Heart right ventricle (tissue), 16 donors: ENCODE measurements around the gene LARGE1. TPM values are rescaled to one million over a fixed set of nuclear protein-coding genes. Genes with fewer than 3 reads are reported as not detected.

Experiments
- ATAC-seq, 8 donors: fragments of 200-7000 bp; cut with Tn5 transposase; one replicate each; pipeline ENCODE4 v1.9.1; 2020; ENCODE audit warnings: mild to moderate bottlenecking in 8 of 8, moderate library complexity in 8 of 8, moderate number of reproducible peaks in 1 of 8
- DNase-seq, 2 donors: peaks; one replicate each; pipeline ENCODE4 v3.0.0-alpha.2; 2020
- H3K27ac ChIP-seq, 10 donors: fragments of 200-600 bp; sonication (generic) in 2 of 10; one replicate each; pipeline versions ENCODE4 v1.5.0 to v1.8.0; 2020 to 2022; ENCODE audit warnings: mild to moderate bottlenecking in 3 of 10
- H3K27me3 ChIP-seq, 7 donors: fragments of 200-600 bp; one replicate each; pipeline ENCODE4 v1.8.0; 2021 to 2022; ENCODE audit warnings: mild to moderate bottlenecking in 2 of 7
- H3K36me3 ChIP-seq, 9 donors: fragments of 200-600 bp; sonication (generic) in 1 of 9; one replicate each; pipeline versions ENCODE4 v1.5.0 to v1.8.0; 2020 to 2022; ENCODE audit warnings: mild to moderate bottlenecking in 2 of 9
- H3K4me1 ChIP-seq, 9 donors: fragments of 200-600 bp; sonication (generic) in 1 of 9; one replicate each; pipeline versions ENCODE4 v1.5.0 to v1.8.0; 2020 to 2022; ENCODE audit warnings: mild to moderate bottlenecking in 4 of 9
- H3K4me3 ChIP-seq, 10 donors: fragments of 200-600 bp; sonication (generic) in 2 of 10; one replicate each; pipeline versions ENCODE4 v1.5.0 to v1.8.0; 2020 to 2022; ENCODE audit warnings: mild to moderate bottlenecking in 7 of 10, moderate library complexity in 2 of 10
- H3K9me3 ChIP-seq, 11 donors: fragments of 200-600 bp in 10 of 11; sonication (generic) in 2 of 11; one replicate each; pipeline versions ENCODE4 v1.5.0 to v1.8.0; 2013 to 2022; ENCODE audit warnings: mild to moderate bottlenecking in 2 of 11, control low read depth in 1 of 11, moderate library complexity in 1 of 11
- CTCF ChIP-seq, 9 donors: fragments of 200-600 bp; sonication (generic) in 2 of 9; IDR thresholded peaks; one replicate each; pipeline versions ENCODE4 v1.5.0 to v1.8.0; 2021 to 2022; ENCODE audit warnings: antibody characterized with exemption in 9 of 9, mild to moderate bottlenecking in 5 of 9, moderate library complexity in 1 of 9
- WGBS, 2 donors: extraction: QIAGEN DNeasy Blood & Tissue Kit; methylation state at CpG; one replicate each; pipeline ENCODE4 v1.1.7; 2013; ENCODE audit warnings: inconsistent platforms in 1 of 2; 5-methylcytosine and 5-hydroxymethylcytosine counted together
- intact Hi-C, 10 donors: fragments of 100-400 bp; cut with DNase I; formaldehyde crosslinking; loops; one replicate each; pipeline versions ENCODE4 v1.11.1 to v1.14.2; 2022
- polyA plus RNA-seq, 2 donors: library from polyadenylated mRNA; stranded (reverse); fragments of 200-250 nt; gene quantifications; one replicate each; pipeline ENCODE4 v1.2.3, GENCODE V29; 2013
- total RNA-seq, 10 donors: library from RNA; stranded (reverse); fragmentation: NEBNext Ultra II Directional in 3 of 10; extraction: Animal tissue kit (Norgen Biotek cat#: 25700) in 3 of 10; gene quantifications; one replicate each; pipeline versions ENCODE4 v1.2.1 to v1.2.4, GENCODE V29; 2021 to 2023
- donor health status: Arrhythmogenic right ventricular cardiomyopathy.
- donor health status: ischemic (EF 13 %, LVEDD 7.1; RV severe dilation, severe dysfunction).
- donor health status: healthy with polysubstance abuse.
- donor health status: DM: no; HTN: yes; CAD: no.
- donor health status: DM: no; HTN: no; CAD: no.
- donor health status: ischemic (EF 25% LVEDD 6.9; RV normal size, moderate dysfunction).
- donor health status: ischemic (EF 25% LVEDD 5.7; RV mildly dilated, moderate dysfunction).
- donor health status: healthy.
- donor health status: DM: yes; HTN: yes; CAD: no.
- donor health status: Ischemic cardiomyopathy.
- donor health status: ischemic (EF 35%, LVEDD 5.7; RV mildly dilated, moderate dysfunction).
- donor health status: nonischemic (EF 11% LVEDD 7.7; RV severe dilation, severe dysfunction).
- donor health status: DM: yes; HTN: yes; CAD: no.
- donor health status: PGD.
- donor health status: ischemic (EF 29% LVEDD 5.4; RV normal size, mild dysfunction).
- donor health status: nonischemic (EF 23%, LVEDD 6.1; RV moderate dilation, normal function).

LARGE1 gene
- total and polyA plus RNA-seq, 12 donors, result 33.7 to 184 (median 144) TPM

GRCh38 chr22:33737662-33738061, 182.6 kb downstream of the LARGE1 start:
- TF ChIP-seq CTCF (IDR thresholded peaks at IDR 0.05), result no peak
- peaks cover 0 to 35% (median 7%) of the 10 kb centered on the region in 9 donors for H3K4me1 ChIP-seq
- intact Hi-C loops, result no loop called here
- WGBS, 2 donors, result 48 to 54% methylated on average over 3 of the region's 3 CpGs
- DNase-seq (no peak), ATAC-seq (peak in 7 of 8 donors; percentile 33 to 81 (median 54))
- no peaks in the 10 kb centered on the region for H3K36me3 ChIP-seq
- no peak overlapping the region for H3K4me3 ChIP-seq
- no peaks in the 10 kb centered on the region for H3K27me3 ChIP-seq
- peak overlapping the region in 2 of 10 donors; percentile 1 to 21 for H3K27ac ChIP-seq
- H3K9me3 ChIP-seq, result peaks cover 0 to 7% (median 0%) of the 10 kb centered on the region in 11 donors

- Histone ChIP-seq H3K36me3 (no peaks in the 10 kb centered on the region), H3K4me1 (peaks cover 0 to 33% (median 7%) of the 10 kb centered on the region in 9 donors), H3K4me3 (no peak overlapping the region), H3K27me3 (no peaks in the 10 kb centered on the region), H3K27ac (no peak overlapping the region), H3K9me3 (peaks cover 0 to 7% (median 0%) of the 10 kb centered on the region in 11 donors)
- intact Hi-C loops, result no loop called here
- 99 to 100% methylated on average over 4 of the region's 4 CpGs for WGBS, 2 donors
- ATAC-seq, result no peak
- DNase-seq, result no peak
- TF ChIP-seq CTCF (IDR thresholded peaks at IDR 0.05), result no peak
These were observed 184.3 kb downstream of the LARGE1 start for GRCh38 chr22:33735978-33736377.

GRCh38 chr22:33728847-33729246, 191.4 kb downstream of the LARGE1 start:
- no peaks in the 10 kb centered on the region for H3K27me3 ChIP-seq
- 84 to 85% methylated on average over 2 of the region's 2 CpGs for WGBS, 2 donors
- TF ChIP-seq CTCF (IDR thresholded peaks at IDR 0.05), result no peak
- no peak overlapping the region for H3K27ac ChIP-seq
- no peaks in the 10 kb centered on the region for H3K36me3 ChIP-seq
- no peak overlapping the region for H3K4me3 ChIP-seq
- DNase-seq (no peak), ATAC-seq (no peak)
- H3K4me1 ChIP-seq, result peaks cover 0 to 60% (median 28%) of the 10 kb centered on the region in 9 donors
- intact Hi-C loops, result loop anchor here in 2 of 10 donors (10.0 kb wide), 2 partner anchors 74 to 124 kb away; no protein-coding TSS in a partner anchor
- peaks cover 0 to 4% (median 0%) of the 10 kb centered on the region in 11 donors for H3K9me3 ChIP-seq

- Histone ChIP-seq H3K4me3 (no peak overlapping the region), H3K36me3 (no peaks in the 10 kb centered on the region), H3K27me3 (no peaks in the 10 kb centered on the region), H3K27ac (peak overlapping the region in 7 of 10 donors; percentile 40 to 62 (median 54)), H3K9me3 (peaks cover 0 to 4% (median 0%) of the 10 kb centered on the region in 11 donors), H3K4me1 (peaks cover 0 to 59% (median 28%) of the 10 kb centered on the region in 9 donors)
- intact Hi-C loops, result loop anchor here in 2 of 10 donors (10.0 kb wide), 2 partner anchors 72 to 122 kb away; no protein-coding TSS in a partner anchor
- no peak for TF ChIP-seq CTCF (IDR thresholded peaks at IDR 0.05)
- DNase-seq (peak in 1 of 2 donors; percentile 36), ATAC-seq (peak; percentile 39 to 90 (median 82))
- 35 to 49% methylated on average over 3 of the region's 3 CpGs for WGBS, 2 donors
These were observed 194.0 kb downstream of the LARGE1 start for GRCh38 chr22:33726294-33726734.
